Daoy (cell line): ENCODE results near the gene BCAP31. TPM values are rescaled to one million over a fixed set of nuclear protein-coding genes. Genes with fewer than 3 reads are reported as not detected.
"Not testable (repeated sequence)": the region's sequence is repeated elsewhere in the genome, so short reads cannot be mapped to it uniquely, and the experiment has no call there.

Source experiments
- DNase-seq: peaks from one replicate; pipeline ENCODE4 v3.0.0-alpha.2; 2015; ENCODE audit warnings: low read depth
- total RNA-seq: library from RNA; depleted of rRNA; stranded (reverse); fragments of >200 nt; shearing (Covaris generic); gene quantifications from 2 replicates; pipeline ENCODE4 v1.2.3, GENCODE V29; 2014

The BCAP31 gene
- total RNA-seq, 1 experiment from 2014 or later: 146 TPM

GRCh38 chrX:153709726-153710674 lies 14.2 kb downstream of the BCAP31 start:
- DNase-seq: no peak

GRCh38 chrX:153708415-153708814 lies 15.8 kb downstream of the BCAP31 start:
- DNase-seq: peak; percentile 79

- no peak for DNase-seq
These were observed 16.8 kb downstream of the BCAP31 start for GRCh38 chrX:153707406-153707805.

GRCh38 chrX:153706799-153707198 lies 17.4 kb downstream of the BCAP31 start:
- DNase-seq: no peak

GRCh38 chrX:153705403-153706060 lies 18.7 kb downstream of the BCAP31 start:
- not testable (repeated sequence) for DNase-seq

- not testable (repeated sequence) for DNase-seq
These were observed 19.4 kb downstream of the BCAP31 start for GRCh38 chrX:153704631-153705402.

- DNase-seq: no peak
These were observed 20.1 kb downstream of the BCAP31 start for GRCh38 chrX:153704021-153704526.

GRCh38 chrX:153703036-153703370 lies 21.2 kb downstream of the BCAP31 start:
- no peak for DNase-seq

GRCh38 chrX:153702336-153703035 lies 21.7 kb downstream of the BCAP31 start:
- no peak for DNase-seq

- DNase-seq: no peak
These were observed 22.5 kb downstream of the BCAP31 start for GRCh38 chrX:153701706-153702105.

GRCh38 chrX:153700967-153701366 lies 23.2 kb downstream of the BCAP31 start:
- no peak for DNase-seq

GRCh38 chrX:153700376-153700945 lies 23.7 kb downstream of the BCAP31 start:
- no peak for DNase-seq

GRCh38 chrX:153699784-153700371 lies 24.3 kb downstream of the BCAP31 start:
- not testable (repeated sequence) for DNase-seq

- DNase-seq: not testable (repeated sequence)
These were observed 24.9 kb downstream of the BCAP31 start for GRCh38 chrX:153699210-153699783.

GRCh38 chrX:153697924-153698865 lies 26.0 kb downstream of the BCAP31 start:
- DNase-seq: no peak

GRCh38 chrX:153696986-153697722 lies 27.0 kb downstream of the BCAP31 start:
- not testable (repeated sequence) for DNase-seq

- DNase-seq: not testable (repeated sequence)
These were observed 27.6 kb downstream of the BCAP31 start for GRCh38 chrX:153696538-153696937.

- no peak for DNase-seq
These were observed 28.1 kb downstream of the BCAP31 start for GRCh38 chrX:153696100-153696499.
